Body of pancreas (tissue), 4 donors: ENCODE data around the gene AP4B1. TPM values are rescaled to one million over a fixed set of nuclear protein-coding genes. Genes with fewer than 3 reads are reported as not detected.
A peak's percentile ranks its signal among the peaks of the same experiment; 100 is the strongest.

ENCODE experiments used
- ATAC-seq: fragments of 150-250 bp; one replicate; pipeline ENCODE4 v1.9.1; 2016
- DNase-seq, 4 donors: peaks; one replicate each; pipeline ENCODE4 v3.0.0-alpha.2; 2019
- H3K27ac ChIP-seq, 4 donors: fragments of 200-600 bp; sonication (generic); 1 replicate in 3 of 4; 2 replicates in 1 of 4; pipeline versions ENCODE4 v1.5.1 to v1.6.1; 2016 to 2019; ENCODE audit warnings: mild to moderate bottlenecking in 1 of 4, mixed read lengths in 1 of 4, moderate library complexity in 1 of 4
- H3K27me3 ChIP-seq, 2 donors: fragments of 200-600 bp; sonication (generic); one replicate each; pipeline ENCODE4 v1.6.0; 2016; ENCODE audit warnings: mild to moderate bottlenecking in 1 of 2
- H3K36me3 ChIP-seq, 2 donors: fragments of 200-600 bp; sonication (generic); replicated peaks in 1 of 2; 2 replicates each; pipeline ENCODE4 v1.5.1; 2016; ENCODE audit warnings: low read depth in 2 of 2; ENCODE audit not compliant: insufficient read depth in 1 of 2
- H3K4me1 ChIP-seq: fragments of 200-600 bp; sonication (generic); one replicate; pipeline ENCODE4 v1.6.0; 2016
- H3K4me3 ChIP-seq, 2 donors: fragments of 200-600 bp; sonication (generic); 1 replicate in 1 of 2; 2 replicates in 1 of 2; pipeline ENCODE4 v1.5.1; 2016 to 2019
- H3K9me3 ChIP-seq, 3 donors: fragments of 200-600 bp; sonication (generic); 1 replicate in 2 of 3; 2 replicates in 1 of 3; pipeline ENCODE4 v1.5.1; 2016
- POLR2A ChIP-seq, 3 donors: fragments of 450-650 bp; IDR thresholded peaks; one replicate each; pipeline ENCODE4 v1.6.1; 2016; ENCODE audit warnings: antibody characterized with exemption in 3 of 3, mild to moderate bottlenecking in 2 of 3
- WGBS, 2 donors: methylation state at CpG; one replicate each; pipeline ENCODE4 v1.1.5; 2017; 5-methylcytosine and 5-hydroxymethylcytosine counted together
- intact Hi-C: fragments of 100-400 bp; cut with DNase I; formaldehyde crosslinking; loops from one replicate; pipeline ENCODE4 v1.15.1; 2023
- total RNA-seq, 2 donors: library from RNA; depleted of rRNA; stranded (reverse); fragments of >200 nt; gene quantifications; one replicate each; pipeline ENCODE4 v1.1.0, GENCODE V29; 2016
- TF ChIP-seq, protein P1 (sequence below), 7 experiments: fragments of 450-650 bp in 4 of 7; fragments of 200-600 bp in 3 of 7; sonication (generic) in 3 of 7; IDR thresholded peaks; one replicate each; pipeline ENCODE4 v1.5.1; 2016 to 2019; ENCODE audit warnings: antibody characterized with exemption in 7 of 7

AP4B1 gene
- total RNA-seq, 2 donors from 2014 or later = 21.3 to 33.0 TPM

DNA sequence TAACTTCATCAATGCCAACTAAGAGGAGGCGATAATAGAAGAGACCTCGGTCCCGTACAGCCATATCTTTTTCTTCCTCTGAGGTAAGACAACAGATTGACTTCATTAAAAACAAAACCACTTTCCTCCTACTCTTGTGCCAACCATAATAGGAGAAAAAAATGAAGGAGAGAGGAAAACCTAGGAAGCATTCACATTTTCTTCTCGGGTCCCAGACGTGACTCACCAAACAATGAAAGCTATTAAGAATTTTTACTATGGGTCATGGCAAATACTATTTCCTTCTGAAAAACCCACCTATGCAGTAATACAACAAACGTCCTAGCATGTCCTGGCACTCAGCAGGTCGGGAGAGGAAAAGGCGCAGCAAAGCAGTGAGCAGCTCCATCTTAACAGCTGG lies 8.6 kb downstream of the AP4B1 start:
- ATAC-seq = no peak
- TF ChIP-seq POLR2A (IDR thresholded peaks at IDR 0.05) = no peak
- TF ChIP-seq, protein P1, sequence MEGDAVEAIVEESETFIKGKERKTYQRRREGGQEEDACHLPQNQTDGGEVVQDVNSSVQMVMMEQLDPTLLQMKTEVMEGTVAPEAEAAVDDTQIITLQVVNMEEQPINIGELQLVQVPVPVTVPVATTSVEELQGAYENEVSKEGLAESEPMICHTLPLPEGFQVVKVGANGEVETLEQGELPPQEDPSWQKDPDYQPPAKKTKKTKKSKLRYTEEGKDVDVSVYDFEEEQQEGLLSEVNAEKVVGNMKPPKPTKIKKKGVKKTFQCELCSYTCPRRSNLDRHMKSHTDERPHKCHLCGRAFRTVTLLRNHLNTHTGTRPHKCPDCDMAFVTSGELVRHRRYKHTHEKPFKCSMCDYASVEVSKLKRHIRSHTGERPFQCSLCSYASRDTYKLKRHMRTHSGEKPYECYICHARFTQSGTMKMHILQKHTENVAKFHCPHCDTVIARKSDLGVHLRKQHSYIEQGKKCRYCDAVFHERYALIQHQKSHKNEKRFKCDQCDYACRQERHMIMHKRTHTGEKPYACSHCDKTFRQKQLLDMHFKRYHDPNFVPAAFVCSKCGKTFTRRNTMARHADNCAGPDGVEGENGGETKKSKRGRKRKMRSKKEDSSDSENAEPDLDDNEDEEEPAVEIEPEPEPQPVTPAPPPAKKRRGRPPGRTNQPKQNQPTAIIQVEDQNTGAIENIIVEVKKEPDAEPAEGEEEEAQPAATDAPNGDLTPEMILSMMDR (IDR thresholded peaks at IDR 0.05) = no peak
- no peaks in the 10 kb centered on the region for H3K4me1 ChIP-seq
- no peak overlapping the region for H3K4me3 ChIP-seq
- WGBS, 2 donors = 90 to 91% methylated on average over 8 of the region's 8 CpGs
- H3K27ac ChIP-seq = no peak overlapping the region
- no peak for DNase-seq
- H3K9me3 ChIP-seq = no peaks in the 10 kb centered on the region
- no peaks in the 10 kb centered on the region for H3K27me3 ChIP-seq
- intact Hi-C loops = loop anchor here (5.0 kb wide), 1 partner anchor 59 kb away; no protein-coding TSS in a partner anchor
- peaks cover 0 to 15% of the 10 kb centered on the region in 2 donors for H3K36me3 ChIP-seq

DNA sequence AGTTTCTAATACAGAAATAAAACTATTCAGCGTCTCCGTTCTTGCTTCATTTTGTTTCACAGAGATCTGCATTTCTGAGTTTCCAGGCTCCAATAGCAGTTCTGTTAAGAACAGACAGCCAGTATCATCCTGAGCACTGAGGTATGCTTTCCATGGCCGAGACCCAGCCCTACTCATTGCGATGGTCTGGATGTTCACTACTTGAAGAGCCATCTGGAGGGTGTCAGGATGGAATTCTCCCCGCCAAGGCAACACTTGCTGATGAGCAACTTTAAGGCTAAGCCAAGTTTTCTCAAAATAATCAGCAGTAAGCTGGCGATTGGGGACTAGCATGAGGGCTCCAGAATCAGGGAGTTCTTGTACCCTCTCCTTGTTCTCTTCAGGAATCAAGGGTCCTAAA lies 9.5 kb downstream of the AP4B1 start:
- WGBS, 2 donors = 91 to 95% methylated on average over 6 of the region's 6 CpGs
- no peak for TF ChIP-seq POLR2A (IDR thresholded peaks at IDR 0.05)
- TF ChIP-seq, protein P1 (IDR thresholded peaks at IDR 0.05) = no peak
- Histone ChIP-seq H3K9me3 (no peaks in the 10 kb centered on the region), H3K4me1 (no peaks in the 10 kb centered on the region), H3K27me3 (no peaks in the 10 kb centered on the region), H3K36me3 (peaks cover 0 to 11% of the 10 kb centered on the region in 2 donors), H3K4me3 (no peak overlapping the region), H3K27ac (no peak overlapping the region)
- peak in 1 of 4 donors; percentile 13 for DNase-seq
- ATAC-seq = no peak
- intact Hi-C loops = loop anchor here (5.0 kb wide), 1 partner anchor 58 kb away; no protein-coding TSS in a partner anchor

DNA sequence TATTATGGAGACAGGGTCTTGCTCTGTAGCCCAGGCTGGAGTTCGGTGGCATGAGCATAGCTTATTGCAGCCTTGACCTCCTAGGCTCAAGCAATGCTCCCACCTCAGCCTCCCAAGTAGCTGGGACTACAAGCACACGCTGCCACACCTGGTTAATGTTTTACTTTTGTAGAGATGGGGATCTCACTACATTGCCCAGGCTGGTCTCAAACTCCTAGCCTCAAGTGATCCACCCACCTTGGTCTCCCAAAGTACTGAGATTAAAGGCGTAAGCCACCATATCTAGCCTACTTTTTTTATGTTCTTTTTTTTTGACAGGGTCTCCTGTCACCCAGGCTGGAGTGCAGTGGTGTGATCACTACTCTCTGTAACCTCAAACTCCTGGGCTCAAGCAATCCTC lies 11.3 kb downstream of the AP4B1 start:
- ATAC-seq = no peak
- Histone ChIP-seq H3K4me1 (peaks cover 3% of the 10 kb centered on the region), H3K27ac (no peak overlapping the region), H3K4me3 (no peak overlapping the region), H3K36me3 (peaks cover 0 to 10% of the 10 kb centered on the region in 2 donors), H3K9me3 (no peaks in the 10 kb centered on the region), H3K27me3 (no peaks in the 10 kb centered on the region)
- no peak for TF ChIP-seq POLR2A (IDR thresholded peaks at IDR 0.05)
- TF ChIP-seq, protein P1 (IDR thresholded peaks at IDR 0.05) = no peak
- intact Hi-C loops = no loop called here
- no peak for DNase-seq
- WGBS, 2 donors = 73 to 77% methylated on average over 3 of the region's 3 CpGs

DNA sequence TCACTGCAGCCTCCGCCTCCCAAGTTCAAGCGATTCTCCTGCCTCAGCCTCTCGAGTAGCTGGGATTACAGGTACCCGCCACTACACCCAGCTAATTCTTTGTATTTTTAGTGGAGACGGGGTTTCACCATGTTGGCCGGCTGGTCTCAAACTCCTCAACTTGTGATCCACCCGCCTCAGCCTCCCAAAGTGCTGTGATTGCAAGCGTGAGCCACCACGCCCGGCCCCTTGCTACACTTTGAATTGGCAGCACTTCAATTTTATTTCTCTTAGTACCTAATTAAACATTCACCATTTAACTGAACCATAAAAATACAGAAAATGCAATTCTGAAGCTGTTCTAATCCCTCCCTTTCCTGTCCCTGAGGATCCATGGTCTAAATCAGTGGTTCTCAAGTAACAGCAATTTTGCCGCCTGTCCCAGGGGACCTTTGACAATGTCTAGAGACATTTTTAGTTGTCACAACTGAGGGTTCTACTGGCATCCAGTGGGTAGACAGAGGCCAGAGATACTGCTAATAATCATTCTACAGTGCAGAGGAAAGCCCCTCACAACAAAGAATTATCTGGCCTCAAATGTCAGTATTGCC lies 12.9 kb downstream of the AP4B1 start:
- ATAC-seq (no peak), DNase-seq (no peak)
- Histone ChIP-seq H3K27me3 (no peaks in the 10 kb centered on the region), H3K4me1 (peaks cover 11% of the 10 kb centered on the region), H3K27ac (no peak overlapping the region), H3K9me3 (no peaks in the 10 kb centered on the region), H3K36me3 (peaks cover 0 to 10% of the 10 kb centered on the region in 2 donors), H3K4me3 (no peak overlapping the region)
- TF ChIP-seq, protein P1 (IDR thresholded peaks at IDR 0.05) = no peak
- no peak for TF ChIP-seq POLR2A (IDR thresholded peaks at IDR 0.05)
- intact Hi-C loops = no loop called here
- WGBS, 2 donors = 93 to 97% methylated on average over 11 of the region's 11 CpGs

DNA sequence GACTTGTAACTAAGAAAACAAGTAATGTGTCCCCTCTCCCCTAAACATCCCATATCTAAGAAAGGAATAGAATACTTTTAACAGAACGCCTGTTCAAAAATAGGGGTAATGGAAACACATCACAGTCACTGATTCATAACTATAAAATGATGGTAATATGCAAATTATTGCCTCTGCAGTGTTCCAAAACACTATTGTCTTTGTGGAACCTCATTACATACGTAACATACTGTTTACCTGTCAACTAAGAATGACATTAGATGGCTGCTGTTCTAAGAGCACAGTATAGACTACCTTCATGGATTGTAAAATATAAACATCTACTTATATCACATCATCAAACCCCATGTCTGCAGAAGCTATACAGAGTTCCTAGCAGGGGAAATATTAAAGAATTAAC lies 13.8 kb downstream of the AP4B1 start:
- TF ChIP-seq, protein P1 (IDR thresholded peaks at IDR 0.05) = no peak
- TF ChIP-seq POLR2A (IDR thresholded peaks at IDR 0.05) = no peak
- H3K4me1 ChIP-seq = peaks cover 11% of the 10 kb centered on the region
- intact Hi-C loops = no loop called here
- no peaks in the 10 kb centered on the region for H3K27me3 ChIP-seq
- peaks cover 0 to 9% of the 10 kb centered on the region in 2 donors for H3K36me3 ChIP-seq
- H3K9me3 ChIP-seq = no peaks in the 10 kb centered on the region
- DNase-seq (no peak), ATAC-seq (no peak)
- no peak overlapping the region for H3K27ac ChIP-seq
- WGBS, 2 donors = 43 to 74% methylated on average over 2 of the region's 2 CpGs
- no peak overlapping the region for H3K4me3 ChIP-seq
